ENCODE results near the gene PPP1R37. TPM values are rescaled to one million over a fixed set of nuclear protein-coding genes. Genes with fewer than 3 reads are reported as not detected.

The PPP1R37 gene
- total RNA-seq, 3 donors from 2014 or later (not counting 1 experiment from before 2014, with no cell fraction given): 23.8 to 29.3 (median 25.0) TPM

- no peak for DNase-seq
- no peak overlapping the region for H3K4me3 Mint-ChIP-seq
These were observed 20.8 kb upstream of the PPP1R37 start for GRCh38 chr19:45071969-45072790.

GRCh38 chr19:45074744-45075300 lies 18.2 kb upstream of the PPP1R37 start:
- intact Hi-C loops (cut with micrococcal nuclease): no loop called here
- Mint-ChIP-seq H3K27ac (peak overlapping the region; percentile 18 to 82), H3K36me3 (no peaks in the 10 kb centered on the region), H3K4me1 (peaks cover 24 to 36% of the 10 kb centered on the region in 2 donors), H3K27me3 (ENCODE audit: low read depth in 2 of 2) (no peaks in the 10 kb centered on the region), H3K9me3 (no peaks in the 10 kb centered on the region), H3K4me3 (peak overlapping the region; percentile 73)
- no peak for DNase-seq
- ATAC-seq: no peak
- 51% methylated on average over 11 of the region's 11 CpGs for WGBS (ENCODE audit: insufficient coverage)
- H3K36me3 ChIP-seq (ENCODE audit: control insufficient read depth, insufficient read depth, low read length): peaks cover 27% of the 10 kb centered on the region
- TF ChIP-seq CTCF (IDR thresholded peaks at IDR 0.05): no peak
- H3K4me3 ChIP-seq (ENCODE audit: low read length): peak overlapping the region; percentile 48
- peak overlapping the region; percentile 62 for H3K27ac ChIP-seq (ENCODE audit: low read length)
- H3K27me3 ChIP-seq (ENCODE audit: control insufficient read depth, insufficient read depth, low read length): no peaks in the 10 kb centered on the region
- no peaks in the 10 kb centered on the region for H3K9me3 ChIP-seq (ENCODE audit: control insufficient read depth, insufficient read depth, low read length)
- H3K4me1 ChIP-seq (ENCODE audit: control insufficient read depth, insufficient read depth, low read length): peaks cover 42% of the 10 kb centered on the region

More at GRCh38 chr19:45071969-45072790, 20.8 kb upstream of the PPP1R37 start:
- intact Hi-C loops (cut with micrococcal nuclease): no loop called here
- H3K9me3 Mint-ChIP-seq: no peaks in the 10 kb centered on the region
- H3K27ac Mint-ChIP-seq: peak overlapping the region in 1 of 2 donors; percentile 45
- no peaks in the 10 kb centered on the region for H3K36me3 Mint-ChIP-seq
- peaks cover 8 to 19% of the 10 kb centered on the region in 2 donors for H3K4me1 Mint-ChIP-seq
- H3K4me1 ChIP-seq (ENCODE audit: control insufficient read depth, insufficient read depth, low read length): peaks cover 22% of the 10 kb centered on the region
- WGBS (ENCODE audit: insufficient coverage): 93% methylated on average over 34 of the region's 34 CpGs
- no peaks in the 10 kb centered on the region for H3K27me3 ChIP-seq (ENCODE audit: control insufficient read depth, insufficient read depth, low read length)
- TF ChIP-seq CTCF (IDR thresholded peaks at IDR 0.05): no peak
- ATAC-seq: no peak
- no peaks in the 10 kb centered on the region for H3K9me3 ChIP-seq (ENCODE audit: control insufficient read depth, insufficient read depth, low read length)
- H3K4me3 ChIP-seq (ENCODE audit: low read length): no peak overlapping the region
- peaks cover 42% of the 10 kb centered on the region for H3K36me3 ChIP-seq (ENCODE audit: control insufficient read depth, insufficient read depth, low read length)
- no peak overlapping the region for H3K27ac ChIP-seq (ENCODE audit: low read length)
- H3K27me3 Mint-ChIP-seq (ENCODE audit: low read depth in 2 of 2): no peaks in the 10 kb centered on the region

- peaks cover 48% of the 10 kb centered on the region for H3K4me1 ChIP-seq (ENCODE audit: control insufficient read depth, insufficient read depth, low read length)
- H3K4me3 Mint-ChIP-seq: peak overlapping the region; percentile 89
- no peaks in the 10 kb centered on the region for H3K27me3 Mint-ChIP-seq (ENCODE audit: low read depth in 2 of 2)
- peaks cover 20% of the 10 kb centered on the region for H3K36me3 ChIP-seq (ENCODE audit: control insufficient read depth, insufficient read depth, low read length)
- peak overlapping the region; percentile 82 to 89 for H3K27ac Mint-ChIP-seq
- WGBS (ENCODE audit: insufficient coverage): under 1% methylated on average over 20 of the region's 26 CpGs
- no peaks in the 10 kb centered on the region for H3K27me3 ChIP-seq (ENCODE audit: control insufficient read depth, insufficient read depth, low read length)
- intact Hi-C loops (cut with micrococcal nuclease): loop anchor here (1.0 kb wide), 1 partner anchor 17 kb away; no protein-coding TSS in a partner anchor
- no peaks in the 10 kb centered on the region for H3K9me3 Mint-ChIP-seq
- TF ChIP-seq CTCF (IDR thresholded peaks at IDR 0.05): no peak
- no peaks in the 10 kb centered on the region for H3K36me3 Mint-ChIP-seq
- peak overlapping the region; percentile 67 for H3K27ac ChIP-seq (ENCODE audit: low read length)
- ATAC-seq (peak; percentile 22 to 74 (median 24)), DNase-seq (peak; percentile 42 to 57)
- H3K4me3 ChIP-seq (ENCODE audit: low read length): peak overlapping the region; percentile 48
- H3K4me1 Mint-ChIP-seq: peaks cover 28 to 43% of the 10 kb centered on the region in 2 donors
- no peaks in the 10 kb centered on the region for H3K9me3 ChIP-seq (ENCODE audit: control insufficient read depth, insufficient read depth, low read length)
These were observed 17.5 kb upstream of the PPP1R37 start for GRCh38 chr19:45075301-45076028.

All from natural killer cell (primary cell).